SHP77 (cell line): ENCODE data around the gene ST3GAL5.
"Not testable (repeated sequence)": the region's sequence is repeated elsewhere in the genome, so short reads cannot be mapped to it uniquely, and the experiment has no call there.

Source experiments
- DNase-seq, 2 experiments: peaks; one replicate each; lab custom pipeline; 2025; lab: John Stamatoyannopoulos, UW

The ST3GAL5 gene

GRCh38 chr2:85834466-85834865, 54.3 kb downstream of the ST3GAL5 start:
- DNase-seq: no peak

- DNase-seq: no peak
Observed at GRCh38 chr2:85831735-85832134, 57.1 kb downstream of the ST3GAL5 start.

GRCh38 chr2:85830645-85831044, 58.1 kb downstream of the ST3GAL5 start:
- DNase-seq: peak in 1 of 2 experiments; percentile 18

- not testable (repeated sequence) for DNase-seq
Observed at GRCh38 chr2:85829394-85829793, 59.4 kb downstream of the ST3GAL5 start.

- no peak for DNase-seq
Observed at GRCh38 chr2:85828725-85829124, 60.1 kb downstream of the ST3GAL5 start.

GRCh38 chr2:85827879-85828569, 60.8 kb downstream of the ST3GAL5 start:
- DNase-seq: no peak

GRCh38 chr2:85826990-85827878, 61.6 kb downstream of the ST3GAL5 start:
- peak; percentile 50 to 71 for DNase-seq

GRCh38 chr2:85823951-85824350, 64.8 kb downstream of the ST3GAL5 start:
- DNase-seq: no peak

GRCh38 chr2:85822766-85823165, 66.0 kb downstream of the ST3GAL5 start:
- DNase-seq: no peak

GRCh38 chr2:85819811-85820510, 68.8 kb downstream of the ST3GAL5 start:
- DNase-seq: no peak

- no peak for DNase-seq
Observed at GRCh38 chr2:85814802-85815550, 73.8 kb downstream of the ST3GAL5 start.

- DNase-seq: peak; percentile 71 to 82
Observed at GRCh38 chr2:85813982-85814801, 74.6 kb downstream of the ST3GAL5 start.

- DNase-seq: no peak
Observed at GRCh38 chr2:85813211-85813981, 75.4 kb downstream of the ST3GAL5 start.

GRCh38 chr2:85812094-85812735, 76.6 kb downstream of the ST3GAL5 start:
- DNase-seq: no peak

GRCh38 chr2:85811180-85812093, 77.4 kb downstream of the ST3GAL5 start:
- peak; percentile 9 to 40 for DNase-seq

- DNase-seq: no peak
Observed at GRCh38 chr2:85810371-85811179, 78.2 kb downstream of the ST3GAL5 start.

GRCh38 chr2:85807756-85808155, 81.0 kb downstream of the ST3GAL5 start:
- DNase-seq: no peak
